Stromal cell of bone marrow (primary cell): ENCODE results near the gene ELAC1.
"Not testable (repeated sequence)": the region's sequence is repeated elsewhere in the genome, so short reads cannot be mapped to it uniquely, and the experiment has no call there.

Experiments
- DNase-seq: peaks from one replicate; pipeline ENCODE4 v3.0.0-alpha.2; 2012; ENCODE audit warnings: low read depth

ELAC1 gene

GRCh38 chr18:50973367-50974126 lies 5.7 kb downstream of the ELAC1 start:
- DNase-seq, result peak; percentile 65

GRCh38 chr18:50977037-50977760 lies 9.4 kb downstream of the ELAC1 start:
- no peak for DNase-seq

- no peak for DNase-seq
Observed at GRCh38 chr18:50981381-50981780, 13.5 kb downstream of the ELAC1 start.

DNA sequence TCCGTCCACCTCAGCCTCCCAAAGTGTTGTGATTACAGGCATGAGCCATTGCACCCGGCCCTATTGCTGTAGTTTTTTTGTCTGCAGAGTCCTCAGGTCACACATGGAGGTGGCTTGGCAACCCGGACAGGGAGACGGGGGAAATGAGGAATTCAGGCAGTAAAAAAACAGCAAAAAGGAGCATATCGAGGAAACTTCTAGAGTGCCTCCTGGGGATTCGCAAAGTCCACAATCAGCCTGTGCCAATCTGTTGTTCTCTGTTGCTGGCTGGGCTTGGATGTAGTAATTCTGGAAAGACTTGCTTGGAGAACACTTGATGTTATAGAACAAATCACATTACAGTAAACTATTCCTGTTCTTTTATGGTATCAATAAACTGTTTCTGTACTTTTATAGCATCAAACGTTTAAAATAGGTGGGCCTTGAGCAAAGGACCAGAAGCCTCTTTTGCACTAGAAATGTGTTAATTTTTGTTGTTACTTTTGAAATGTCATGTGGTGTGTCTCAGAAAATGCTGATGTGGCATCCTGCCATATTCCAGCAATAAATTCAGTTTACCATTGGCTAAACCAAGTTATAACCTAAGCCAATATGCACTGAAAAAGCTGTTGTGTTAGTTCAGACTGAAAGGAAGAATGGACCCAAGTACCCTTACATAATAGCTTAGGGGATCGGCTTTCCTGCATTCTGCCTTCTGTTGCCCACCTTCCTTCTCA lies 14.4 kb downstream of the ELAC1 start:
- DNase-seq, result no peak

- DNase-seq, result no peak
Observed at GRCh38 chr18:50982802-50983179, 15.0 kb downstream of the ELAC1 start.

GRCh38 chr18:50986360-50987087 lies 18.7 kb downstream of the ELAC1 start:
- no peak for DNase-seq

- DNase-seq, result no peak
Observed at GRCh38 chr18:50987261-50987660, 19.4 kb downstream of the ELAC1 start.

DNA sequence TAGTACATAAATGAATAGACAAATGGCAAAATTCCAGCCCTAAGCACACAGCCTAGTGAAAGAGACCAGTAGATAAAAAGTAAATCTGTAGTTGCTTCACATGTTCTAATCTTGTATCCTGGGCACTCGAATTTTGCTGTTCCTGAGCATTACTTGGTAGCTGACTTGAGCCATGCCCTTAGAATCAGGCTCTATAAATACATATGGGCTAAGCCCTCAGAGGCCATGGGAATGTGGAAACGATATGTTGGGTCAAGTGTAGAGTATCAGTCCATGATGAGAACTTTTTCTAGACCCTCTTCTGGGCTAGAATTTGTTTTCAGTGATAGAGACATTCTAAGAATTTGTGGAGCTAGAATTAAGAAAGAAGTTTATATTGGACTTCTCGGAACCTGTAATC lies 21.9 kb downstream of the ELAC1 start:
- no peak for DNase-seq

- DNase-seq, result no peak
Observed at GRCh38 chr18:50992351-50992762, 24.5 kb downstream of the ELAC1 start.

GRCh38 chr18:50994031-50994430 lies 26.2 kb downstream of the ELAC1 start:
- DNase-seq, result no peak

DNA sequence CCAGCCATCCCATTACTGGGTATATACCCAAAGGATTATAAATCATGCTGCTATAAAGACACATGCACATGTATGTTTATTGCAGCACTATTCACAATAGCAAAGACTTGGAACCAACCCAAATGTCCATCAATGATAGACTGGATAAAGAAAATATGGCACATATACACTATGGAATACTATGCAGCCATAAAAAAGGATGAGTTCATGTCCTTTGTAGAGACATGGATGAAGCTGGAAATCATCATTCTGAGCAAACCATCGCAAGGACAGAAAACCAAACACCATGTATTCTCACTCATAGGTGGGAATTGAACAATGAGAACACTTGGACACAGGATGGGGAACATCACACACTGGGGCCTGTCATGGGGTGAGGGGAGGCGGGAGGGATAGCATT lies 35.3 kb downstream of the ELAC1 start:
- DNase-seq, result not testable (repeated sequence)

GRCh38 chr18:51006061-51006818 lies 38.4 kb downstream of the ELAC1 start:
- no peak for DNase-seq

- no peak for DNase-seq
Observed at GRCh38 chr18:51006948-51007789, 39.3 kb downstream of the ELAC1 start.

- DNase-seq, result no peak
Observed at GRCh38 chr18:51007790-51008139, 39.9 kb downstream of the ELAC1 start.

GRCh38 chr18:51009072-51009471 lies 41.2 kb downstream of the ELAC1 start:
- DNase-seq, result no peak

DNA sequence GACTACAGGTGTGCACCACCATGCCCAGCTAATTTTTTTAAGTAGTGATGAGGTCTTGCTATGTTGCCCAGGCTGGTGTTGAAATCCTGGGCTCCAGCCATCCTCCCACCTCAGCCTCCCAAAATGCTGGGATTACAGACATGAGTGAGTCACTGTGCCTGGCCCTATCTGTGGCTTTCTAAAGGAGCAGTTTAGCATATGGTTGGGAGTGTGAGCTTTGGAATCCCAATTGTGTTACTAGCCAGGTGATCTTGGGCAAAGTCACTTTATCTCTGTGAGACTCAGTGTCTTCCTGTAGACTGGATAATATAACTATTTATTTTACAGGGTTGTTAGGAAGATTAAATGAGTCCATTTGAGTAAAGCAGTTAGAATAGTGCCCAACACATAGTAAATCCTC lies 42.4 kb downstream of the ELAC1 start:
- no peak for DNase-seq

DNA sequence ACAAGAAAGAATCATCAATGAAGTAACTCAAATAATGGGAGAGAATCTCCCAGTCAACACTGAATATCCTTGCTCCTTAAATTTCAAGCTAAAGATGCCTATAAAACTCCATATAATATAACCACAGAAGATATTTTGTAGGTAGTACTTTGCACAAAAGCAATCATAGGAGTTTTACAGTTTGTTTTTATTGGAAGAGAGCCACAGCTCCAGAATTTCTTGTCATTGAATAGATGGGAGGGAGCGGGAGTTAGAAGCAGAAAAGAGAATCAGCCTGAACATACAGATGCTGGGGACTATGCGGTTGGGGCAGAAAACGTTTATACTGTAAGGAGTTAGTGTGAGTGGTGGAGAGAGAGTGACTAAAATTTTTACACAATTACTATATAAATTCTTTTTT lies 43.9 kb downstream of the ELAC1 start:
- DNase-seq, result no peak

DNA sequence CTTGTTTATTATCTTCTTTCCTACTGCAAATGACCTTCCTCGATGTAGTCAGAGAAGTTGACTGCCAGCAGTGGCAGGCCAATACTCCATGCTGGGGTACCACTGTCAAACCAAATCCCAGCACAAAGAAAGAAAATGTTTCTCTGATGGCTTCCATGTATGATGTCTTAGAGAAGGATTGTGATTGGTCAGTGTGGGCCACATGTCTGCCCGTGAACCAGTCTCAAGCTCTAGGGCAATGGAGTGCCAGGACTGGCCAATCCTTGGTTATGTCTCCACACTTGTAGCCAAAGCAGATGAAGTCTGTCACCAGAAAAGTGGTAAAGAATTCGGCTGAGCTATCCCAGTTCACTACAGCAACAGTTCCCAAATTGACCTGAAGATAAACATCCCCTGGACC lies 44.6 kb downstream of the ELAC1 start:
- DNase-seq, result no peak

- DNase-seq, result no peak
Observed at GRCh38 chr18:51013259-51013658, 45.4 kb downstream of the ELAC1 start.

GRCh38 chr18:51017140-51017879 lies 49.5 kb downstream of the ELAC1 start:
- DNase-seq, result no peak
